ENCODE data around the gene BCAN.

GRCh38 chr1:156682166-156682890 lies 40.4 kb downstream of the BCAN start:
- TF ChIP-seq CTCF (IDR thresholded peaks at IDR 0.05) (no peak), POLR2A (IDR thresholded peaks at IDR 0.05) (no peak)
